HG03354 (cell line): ENCODE results near the gene PHACTR2.

Source experiments
- ATAC-seq: cut with Tn5 transposase; IDR thresholded peaks from one replicate; pipeline ENCODE4 v1.9.1; 2021; ENCODE audit warnings: mild to moderate bottlenecking; ENCODE audit not compliant: unreplicated experiment, poor library complexity, severe bottlenecking

PHACTR2 gene

GRCh38 chr6:143695969-143696663 lies 18.4 kb downstream of the PHACTR2 start:
- ATAC-seq = no peak

GRCh38 chr6:143696664-143697000 lies 18.9 kb downstream of the PHACTR2 start:
- ATAC-seq = no peak

- ATAC-seq = no peak
Measured at GRCh38 chr6:143697076-143697800, 19.5 kb downstream of the PHACTR2 start.

GRCh38 chr6:143698329-143698728 lies 20.6 kb downstream of the PHACTR2 start:
- ATAC-seq = no peak

GRCh38 chr6:143698759-143699429 lies 21.1 kb downstream of the PHACTR2 start:
- ATAC-seq = no peak

- no peak for ATAC-seq
Measured at GRCh38 chr6:143699430-143699825, 21.7 kb downstream of the PHACTR2 start.

GRCh38 chr6:143700684-143701348 lies 23.1 kb downstream of the PHACTR2 start:
- ATAC-seq = no peak

GRCh38 chr6:143701349-143702234 lies 23.8 kb downstream of the PHACTR2 start:
- no peak for ATAC-seq

- ATAC-seq = no peak
Measured at GRCh38 chr6:143705569-143705968, 27.8 kb downstream of the PHACTR2 start.

- no peak for ATAC-seq
Measured at GRCh38 chr6:143707697-143708096, 29.9 kb downstream of the PHACTR2 start.

GRCh38 chr6:143708889-143709288 lies 31.1 kb downstream of the PHACTR2 start:
- no peak for ATAC-seq

- no peak for ATAC-seq
Measured at GRCh38 chr6:143711714-143712113, 33.9 kb downstream of the PHACTR2 start.

GRCh38 chr6:143718472-143718871 lies 40.7 kb downstream of the PHACTR2 start:
- ATAC-seq = no peak

GRCh38 chr6:143721642-143722041 lies 43.9 kb downstream of the PHACTR2 start:
- ATAC-seq = no peak

- no peak for ATAC-seq
Measured at GRCh38 chr6:143724876-143725275, 47.1 kb downstream of the PHACTR2 start.

- no peak for ATAC-seq
Measured at GRCh38 chr6:143726015-143726647, 48.4 kb downstream of the PHACTR2 start.

GRCh38 chr6:143727035-143727434 lies 49.3 kb downstream of the PHACTR2 start:
- ATAC-seq = no peak

- ATAC-seq = no peak
Measured at GRCh38 chr6:143731789-143732188, 54.0 kb downstream of the PHACTR2 start.

GRCh38 chr6:143732536-143732935 lies 54.8 kb downstream of the PHACTR2 start:
- no peak for ATAC-seq
